GM20431 (cell line): ENCODE data around the gene OR2V2.
"Not testable (repeated sequence)": the region's sequence is repeated elsewhere in the genome, so short reads cannot be mapped to it uniquely, and the experiment has no call there.

ENCODE experiments used
- in situ Hi-C: fragments of 300-500 bp; cut with MseI, MboI; formaldehyde crosslinking; loops from one replicate; pipeline ENCODE4 v1.15.0; 2020; ENCODE audit warnings: low sequenced_read_pairs; ENCODE audit not compliant: unreplicated experiment

The OR2V2 gene

DNA sequence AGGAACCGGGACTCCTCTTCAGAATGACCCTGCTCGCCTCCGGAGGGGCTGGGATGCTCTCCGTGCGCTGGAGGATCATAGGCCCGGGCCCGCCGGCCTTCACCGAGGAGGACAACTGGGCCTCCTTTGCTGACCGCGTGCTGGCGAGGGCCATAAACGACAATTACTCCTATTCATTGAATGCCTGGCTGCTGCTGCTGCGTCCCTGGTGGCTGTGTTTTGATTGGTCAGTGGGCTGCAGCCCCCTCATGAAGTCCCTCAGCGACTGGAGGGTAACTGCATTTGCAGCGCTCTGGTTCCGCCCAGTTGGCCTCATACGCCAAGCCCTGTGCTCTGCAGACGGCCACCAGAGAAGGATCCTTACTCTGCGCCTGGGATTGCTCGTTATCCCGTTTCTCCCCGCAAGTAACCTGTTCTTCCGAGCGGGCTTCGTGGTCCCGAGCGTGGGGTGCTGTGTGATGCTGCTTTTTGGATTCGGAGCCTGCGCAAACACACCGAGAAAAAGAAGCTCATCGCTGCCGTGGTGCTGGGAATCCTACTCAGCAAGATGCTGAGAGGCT, 33.0 kb upstream of the OR2V2 start:
- in situ Hi-C loops: no loop called here

DNA sequence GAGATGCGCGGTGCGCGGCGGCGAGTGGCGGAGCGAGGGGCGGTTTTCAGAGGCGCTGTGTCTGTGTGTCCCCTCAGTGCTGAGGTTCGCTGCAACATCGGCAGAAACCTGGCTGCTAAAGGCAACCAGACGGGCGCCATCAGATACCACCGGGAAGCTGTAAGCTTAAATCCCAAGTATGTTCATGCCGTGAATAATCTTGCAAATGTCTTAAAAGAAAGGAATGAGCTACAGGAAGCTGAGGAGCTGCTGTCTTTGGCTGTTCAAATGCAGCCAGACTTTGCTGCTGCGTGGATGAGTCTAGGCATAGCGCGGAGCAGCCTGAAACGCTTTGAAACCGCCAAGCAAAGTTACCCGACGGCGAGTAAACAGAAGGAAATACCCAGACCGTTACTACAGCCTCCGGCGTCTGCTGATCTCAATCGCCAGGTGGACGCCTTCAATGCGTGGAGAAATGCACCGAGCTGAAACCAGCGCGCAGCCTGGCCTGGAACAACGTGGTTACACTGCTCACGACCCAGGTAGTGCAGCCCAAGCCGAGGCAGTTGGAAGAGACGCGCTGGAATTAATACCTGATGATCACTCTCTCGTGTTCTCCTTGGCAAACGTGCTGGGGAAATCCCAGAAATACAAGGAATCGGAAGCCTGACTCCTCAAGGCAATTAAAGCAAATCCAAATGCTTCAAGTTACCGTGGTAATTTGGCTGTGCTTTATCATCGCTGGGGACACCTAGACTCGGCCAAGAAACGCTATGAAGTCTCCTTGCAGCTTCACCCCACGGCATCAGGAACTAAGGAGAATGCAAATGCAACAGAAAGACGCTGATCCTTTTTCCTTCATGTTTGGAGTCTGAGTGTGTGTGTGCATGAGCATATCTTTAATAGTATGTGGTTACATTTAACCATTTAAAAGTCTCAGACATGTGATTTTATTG, 32.3 kb upstream of the OR2V2 start:
- in situ Hi-C loops: no loop called here

DNA sequence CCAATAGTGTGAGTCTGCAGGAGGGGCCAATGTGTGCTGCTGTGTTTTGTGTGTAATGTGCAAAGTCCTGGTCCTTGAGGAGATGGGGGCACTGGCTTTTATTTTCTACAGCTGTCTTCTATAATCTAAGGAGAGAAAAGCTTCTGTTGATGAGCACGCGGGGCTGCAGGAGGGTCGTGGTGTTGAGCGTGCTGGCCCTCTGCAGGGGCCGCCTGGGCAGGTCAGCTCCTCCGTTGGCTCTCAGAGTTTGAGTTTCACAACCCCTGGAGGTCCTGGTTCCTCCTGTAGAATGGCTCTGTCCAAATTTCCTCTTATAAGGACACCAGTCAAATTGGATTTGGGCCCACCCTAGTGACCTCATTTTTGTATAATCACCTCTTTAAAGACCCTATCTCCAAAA, 29.0 kb upstream of the OR2V2 start:
- in situ Hi-C loops: no loop called here

DNA sequence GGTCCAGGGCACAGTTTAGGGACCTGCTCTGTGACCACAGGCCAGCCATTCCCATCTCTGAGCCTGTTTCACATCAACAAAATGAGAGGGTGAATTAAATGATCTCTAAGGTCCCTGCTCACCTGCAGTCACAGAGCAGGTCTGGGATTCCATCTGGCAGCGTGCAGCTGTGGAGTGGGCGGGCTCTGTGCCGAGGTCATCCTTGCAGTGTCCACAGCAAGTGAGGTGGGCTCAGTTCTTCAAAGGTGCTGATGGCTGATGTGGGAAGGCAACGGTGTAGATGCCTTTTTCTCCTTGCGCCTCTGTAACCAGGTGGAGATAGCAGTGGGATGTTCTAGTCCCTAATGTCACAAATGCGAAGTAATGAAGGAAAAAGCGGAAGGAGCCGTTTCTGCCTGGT, 28.3 kb upstream of the OR2V2 start:
- in situ Hi-C loops: no loop called here

DNA sequence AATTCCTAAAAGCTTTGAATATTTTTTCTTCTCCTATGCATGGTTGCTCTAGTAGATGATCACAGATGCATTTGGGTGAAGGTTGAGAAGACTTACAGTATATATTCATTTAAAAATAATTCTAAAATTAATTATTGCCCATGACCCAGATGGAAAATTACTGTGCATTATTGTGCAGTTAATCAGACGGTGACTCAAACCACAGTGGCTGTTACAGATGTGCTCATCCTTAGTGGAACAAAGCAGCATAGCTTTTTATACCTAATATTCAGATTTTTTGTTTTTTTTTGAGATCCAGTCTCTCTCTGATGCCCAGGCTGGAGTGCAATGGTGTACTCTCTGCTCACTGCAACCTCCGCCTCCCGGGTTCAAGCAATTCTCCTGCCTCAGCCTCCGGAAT, 27.1 kb upstream of the OR2V2 start:
- in situ Hi-C loops: no loop called here

DNA sequence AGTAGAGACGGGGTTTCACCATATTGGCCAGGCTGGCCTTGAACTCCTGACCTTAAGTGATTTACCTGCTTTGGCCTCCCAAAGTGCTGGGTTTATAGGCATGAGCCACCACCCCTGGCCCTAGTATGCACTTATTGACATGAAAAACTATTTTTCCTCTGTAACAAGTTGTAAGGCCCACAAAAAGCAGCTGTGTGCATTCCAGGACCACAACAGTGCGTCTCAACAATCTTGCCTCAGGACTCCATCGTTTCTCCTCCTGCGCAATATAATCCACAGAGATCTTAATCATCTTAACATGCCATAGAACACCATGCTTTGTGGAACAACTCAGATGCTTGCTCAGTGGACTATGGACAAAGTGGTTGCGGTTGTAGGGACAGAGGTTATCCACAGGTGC, 26.6 kb upstream of the OR2V2 start:
- in situ Hi-C loops: no loop called here

DNA sequence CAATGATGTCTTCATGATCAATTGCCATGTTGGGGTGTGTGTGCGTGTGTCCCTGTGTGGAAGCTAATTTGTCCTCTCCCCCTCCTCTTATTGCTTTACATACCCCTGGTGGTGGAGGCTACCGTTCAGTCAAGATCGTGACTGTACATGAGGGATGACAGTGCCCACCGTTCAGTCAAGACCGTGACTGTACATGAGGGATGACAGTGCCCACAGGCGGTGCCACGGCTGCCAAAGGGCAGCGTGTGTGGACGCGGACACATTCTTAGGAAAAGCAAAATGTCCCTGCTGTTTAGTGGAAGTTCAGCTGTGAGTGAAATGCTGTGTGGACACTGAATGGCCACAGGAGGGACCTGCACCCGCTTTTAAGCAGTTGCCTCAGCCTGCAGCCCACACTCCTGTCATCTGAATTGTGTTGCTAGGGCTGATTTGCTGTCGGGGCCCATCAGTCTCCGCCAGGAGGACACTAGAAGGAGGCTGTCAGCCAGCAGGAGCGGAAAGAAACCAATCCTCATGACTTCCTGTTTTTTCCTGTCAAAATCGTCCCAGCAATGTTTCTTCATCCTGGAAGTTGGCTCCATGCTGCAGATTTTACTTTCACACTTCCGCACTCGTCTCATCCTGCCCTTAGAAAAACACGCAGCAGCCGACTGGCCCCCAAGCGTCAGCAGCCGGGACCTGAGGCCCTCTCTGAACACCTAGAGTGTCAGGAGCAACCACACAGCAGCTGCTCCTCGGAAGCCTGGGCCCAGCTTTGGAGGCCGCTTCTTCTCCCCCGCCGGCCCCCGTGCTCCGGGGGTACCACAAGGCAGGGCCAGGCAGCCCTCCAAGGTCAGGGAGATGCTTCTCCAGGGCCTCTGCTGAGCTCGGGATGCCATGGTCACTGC, 25.5 kb upstream of the OR2V2 start:
- in situ Hi-C loops: no loop called here

DNA sequence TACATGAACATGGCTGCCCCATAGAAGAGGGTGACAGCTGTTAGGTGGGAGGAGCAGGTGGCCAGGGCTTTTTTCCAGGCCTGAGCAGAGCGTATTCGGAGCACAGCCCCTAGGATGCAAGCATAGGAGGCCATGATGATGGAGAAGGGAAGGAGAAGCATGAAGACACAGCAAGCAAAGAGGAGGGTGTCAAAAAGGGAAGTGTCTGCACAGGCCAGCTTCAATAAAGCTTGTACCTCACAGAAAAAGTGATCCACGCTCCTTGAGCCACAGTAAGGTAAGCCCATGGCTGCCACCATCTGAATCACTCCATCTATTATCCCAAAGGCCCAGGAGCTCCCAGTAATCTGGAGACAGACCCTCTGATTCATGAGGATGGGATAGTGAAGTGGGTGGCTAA, 22.9 kb upstream of the OR2V2 start:
- in situ Hi-C loops: no loop called here

DNA sequence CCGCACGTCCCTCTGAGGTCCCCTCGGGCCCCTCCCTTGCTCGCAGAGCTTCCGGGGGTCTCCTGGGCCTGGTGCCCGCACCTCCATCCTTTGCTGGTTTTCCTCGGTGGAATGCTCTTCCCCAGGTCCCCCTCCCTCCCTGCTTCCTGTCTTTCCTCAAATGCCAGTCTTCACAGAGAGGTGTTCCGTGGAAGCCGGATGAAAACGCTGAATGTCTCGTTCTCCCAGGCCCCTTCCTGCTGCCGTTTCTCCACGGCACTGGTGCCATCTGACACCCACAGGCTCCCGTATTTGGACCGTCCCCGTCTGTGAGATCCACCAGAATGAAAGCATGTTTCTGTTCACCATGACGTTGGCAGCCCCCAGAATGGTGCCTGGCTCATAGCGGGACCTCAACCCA, 20.5 kb upstream of the OR2V2 start:
- in situ Hi-C loops: no loop called here

DNA sequence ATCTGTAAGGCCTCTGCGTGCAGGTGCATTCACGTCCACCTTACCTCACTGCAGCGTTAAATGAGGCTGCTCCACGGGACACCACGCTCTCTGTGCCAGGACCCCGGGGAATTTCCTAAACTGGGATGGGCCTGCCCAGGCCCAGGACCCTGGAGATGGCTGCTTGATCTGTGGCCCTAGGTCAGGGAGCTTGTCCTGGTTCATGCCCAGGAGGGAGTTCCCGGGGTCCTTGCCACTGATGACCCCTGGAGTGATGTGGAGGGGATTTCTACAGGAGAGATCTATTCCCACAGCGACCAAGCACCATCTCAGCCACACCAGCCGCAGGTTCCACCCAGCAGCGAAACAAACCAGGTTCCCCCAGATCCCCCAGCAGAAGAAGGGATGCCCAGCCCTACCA, 19.9 kb upstream of the OR2V2 start:
- in situ Hi-C loops: no loop called here

DNA sequence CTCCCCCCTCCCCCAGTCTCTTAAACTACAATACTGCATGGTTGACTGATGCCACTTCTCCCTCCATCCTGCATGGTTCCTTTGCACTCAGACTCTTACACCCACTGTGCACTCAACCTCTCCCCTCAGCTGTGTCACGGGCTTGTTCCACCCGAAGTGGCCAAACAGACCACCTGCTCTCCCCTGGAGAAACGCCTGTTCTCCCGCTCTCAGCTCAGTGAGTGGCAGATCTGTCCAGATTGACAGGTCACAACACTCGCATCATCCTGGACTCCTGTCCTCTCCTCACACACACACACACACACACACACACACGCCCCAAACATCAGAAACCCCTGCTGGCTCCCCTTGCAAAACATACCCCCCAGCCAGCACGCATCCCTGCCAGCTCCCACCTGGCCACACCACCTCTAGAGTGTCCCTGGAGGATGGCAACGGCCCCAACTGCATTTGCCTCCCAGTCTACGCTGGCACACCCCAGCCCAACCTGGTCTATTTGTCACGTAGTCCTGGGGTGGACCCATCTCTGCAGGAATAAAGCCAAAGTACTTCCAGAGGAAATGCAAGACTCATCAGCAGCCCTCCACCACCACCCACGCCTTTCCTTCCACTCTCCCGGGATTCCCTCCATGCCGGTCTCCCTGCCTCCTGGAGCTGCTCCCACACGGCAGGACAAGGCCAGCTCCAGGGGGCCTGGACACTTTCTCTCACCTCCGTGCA, 19.3 kb upstream of the OR2V2 start:
- in situ Hi-C loops: no loop called here

DNA sequence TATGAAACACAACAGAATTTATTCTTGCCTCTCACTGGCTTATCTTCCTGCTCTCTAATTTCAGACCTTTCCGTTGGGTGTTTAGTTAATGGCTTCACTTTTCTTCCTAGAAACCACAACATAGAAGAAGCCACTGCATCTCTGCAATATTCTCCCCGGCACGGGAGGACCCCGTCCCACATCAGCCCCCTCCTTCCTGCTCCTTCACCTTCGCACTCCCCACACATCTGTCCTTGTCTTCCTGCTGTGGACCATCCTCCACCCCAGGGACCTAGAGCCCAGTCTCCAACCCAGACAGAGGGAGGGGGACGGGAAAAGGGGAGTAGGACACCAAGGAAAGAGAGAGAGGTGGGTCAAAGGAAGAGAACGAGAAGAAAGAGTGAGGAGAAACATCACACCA, 17.8 kb upstream of the OR2V2 start:
- in situ Hi-C loops: no loop called here

DNA sequence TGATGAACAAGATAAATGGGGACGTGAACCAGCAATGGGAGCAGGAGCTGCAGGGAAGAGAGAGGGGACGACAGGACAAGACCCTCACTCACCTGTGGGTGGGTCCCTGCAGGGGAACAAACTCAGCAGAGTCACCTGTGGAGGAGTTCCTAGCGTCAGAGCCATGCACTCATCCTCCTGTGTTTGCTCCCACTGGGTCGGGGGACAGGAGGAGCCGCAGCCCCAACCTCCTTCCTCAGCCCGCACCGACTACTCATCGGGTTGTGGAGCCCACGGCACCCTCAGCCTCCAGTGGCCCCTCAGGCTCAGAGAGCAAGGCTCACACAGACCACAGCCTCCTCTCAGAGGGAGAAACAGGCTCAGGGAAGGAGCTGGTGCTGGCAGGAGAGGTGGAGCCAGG, 17.3 kb upstream of the OR2V2 start:
- in situ Hi-C loops: not testable (repeated sequence)

DNA sequence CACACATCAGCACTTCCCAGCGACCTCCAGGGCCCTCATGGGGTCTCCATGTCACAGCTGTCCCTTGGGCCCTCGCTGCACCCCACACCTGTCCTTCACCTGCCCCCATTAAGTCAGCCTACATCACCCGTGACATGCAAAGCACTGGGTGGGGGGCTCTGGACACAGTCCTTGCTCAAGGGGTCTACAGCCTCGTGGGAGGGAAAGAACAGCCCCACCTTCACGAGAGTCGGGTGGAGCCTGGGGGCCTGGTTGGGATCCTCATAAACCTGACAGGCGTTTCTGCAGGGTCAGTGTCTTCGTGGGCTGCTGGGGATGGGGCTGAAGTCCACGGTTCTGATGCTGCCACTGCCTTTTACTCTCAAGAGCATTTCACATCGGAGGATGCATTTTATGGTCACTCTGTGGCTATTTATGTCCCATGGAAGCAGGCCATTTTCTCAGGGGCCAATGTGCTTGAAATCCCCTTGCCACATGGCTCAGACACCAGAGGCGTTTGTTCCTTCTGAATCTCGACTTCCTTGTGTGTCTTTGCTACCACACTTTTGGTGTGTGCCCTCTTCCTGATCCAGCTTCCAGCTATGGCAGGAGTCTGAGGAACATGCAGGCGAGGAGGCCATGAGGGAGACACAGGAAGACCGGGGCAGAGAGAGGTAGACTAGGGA, 16.4 kb upstream of the OR2V2 start, which contains the start of gene OR2V1:
Gene OR2V1, minus strand, starts transcription at position 338 of the 665 bp plus-strand sequence. CDS start 5,865 bp downstream, outside the sequence.
- in situ Hi-C loops: no loop called here

DNA sequence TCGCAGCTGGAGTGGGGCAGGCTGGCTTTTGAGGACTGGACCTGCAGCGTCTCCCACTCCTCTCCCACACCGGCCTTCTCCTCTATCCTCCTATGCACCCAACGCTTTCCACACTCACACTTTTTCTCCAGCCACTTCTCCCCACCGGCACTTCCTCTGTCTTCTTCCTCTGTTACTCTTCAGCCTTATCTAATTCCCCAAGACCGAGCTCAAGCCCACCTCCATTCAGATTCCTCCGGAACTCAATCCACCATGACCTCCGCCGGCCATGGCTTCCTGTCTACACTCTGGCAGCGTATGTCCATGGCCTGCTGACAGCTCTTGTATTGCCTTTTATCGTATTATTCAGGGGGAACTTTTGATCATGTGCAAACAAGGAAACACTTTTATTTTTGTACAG, 15.9 kb upstream of the OR2V2 start:
- in situ Hi-C loops: no loop called here

DNA sequence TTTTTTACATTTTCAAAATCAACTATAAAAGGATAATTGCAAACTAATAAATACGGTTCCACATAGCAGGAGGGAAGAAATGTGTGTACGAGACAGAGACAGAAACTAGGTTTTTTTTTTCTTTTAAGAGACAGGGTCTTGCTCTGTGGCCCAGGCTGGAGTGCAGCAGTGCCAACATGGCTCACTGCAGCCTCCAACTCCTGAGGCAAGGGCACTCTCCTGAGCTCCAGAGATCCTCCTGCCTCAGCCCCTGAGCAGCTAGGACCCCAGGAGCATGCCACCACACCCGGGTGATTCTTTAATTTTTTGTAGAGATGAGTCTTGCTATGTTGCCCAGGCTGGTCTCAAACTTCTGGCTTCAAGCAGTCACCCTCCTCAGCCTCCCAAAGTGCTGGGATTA, 14.3 kb upstream of the OR2V2 start:
- in situ Hi-C loops: no loop called here

DNA sequence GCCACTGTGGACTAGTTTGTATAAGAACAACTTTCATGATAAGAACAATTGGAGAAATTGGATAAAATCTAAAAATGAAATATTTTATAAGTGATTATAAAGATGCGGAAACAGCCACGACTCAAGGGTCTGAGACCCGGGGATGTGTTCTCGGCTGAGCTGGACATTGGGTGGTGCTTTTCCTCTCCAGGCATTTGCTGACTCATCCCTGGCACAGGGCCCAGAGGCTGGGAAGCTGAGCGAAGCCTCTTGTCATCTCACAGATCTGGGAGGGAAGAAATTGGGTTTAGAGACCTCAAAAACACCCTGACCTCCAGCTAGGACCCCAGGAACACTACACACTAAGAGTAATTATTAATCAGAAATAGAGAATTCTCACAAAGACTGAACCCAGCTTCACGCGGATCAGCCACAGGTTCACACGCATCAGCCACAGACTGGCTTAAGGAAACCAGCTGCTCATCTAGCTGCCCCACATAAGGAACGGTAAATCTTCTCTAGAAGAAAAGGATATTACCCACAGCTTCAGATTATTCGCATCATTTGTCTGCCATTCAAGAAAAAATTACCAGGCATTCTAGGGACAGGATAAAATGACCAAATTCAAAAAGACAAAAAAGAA, 13.7 kb upstream of the OR2V2 start:
- in situ Hi-C loops: no loop called here

DNA sequence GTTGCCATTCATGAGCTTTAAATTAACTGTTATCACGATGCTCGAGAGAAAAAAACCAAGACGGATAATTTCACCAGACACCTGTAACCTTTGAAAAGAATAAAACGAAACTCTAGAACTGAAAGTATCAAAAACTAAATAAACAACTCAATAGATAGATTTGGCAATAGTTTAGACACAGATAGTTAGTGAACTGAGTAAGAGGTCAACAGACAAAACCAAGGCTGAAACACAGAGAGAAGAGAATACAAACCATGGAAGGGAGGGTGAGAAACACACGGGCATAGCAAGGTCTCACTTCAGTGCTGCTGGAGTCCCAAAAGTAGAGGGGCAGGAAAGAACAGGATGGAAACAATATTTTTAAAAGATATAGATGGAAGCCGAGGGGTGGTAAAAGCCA, 13.1 kb upstream of the OR2V2 start:
- in situ Hi-C loops: no loop called here

DNA sequence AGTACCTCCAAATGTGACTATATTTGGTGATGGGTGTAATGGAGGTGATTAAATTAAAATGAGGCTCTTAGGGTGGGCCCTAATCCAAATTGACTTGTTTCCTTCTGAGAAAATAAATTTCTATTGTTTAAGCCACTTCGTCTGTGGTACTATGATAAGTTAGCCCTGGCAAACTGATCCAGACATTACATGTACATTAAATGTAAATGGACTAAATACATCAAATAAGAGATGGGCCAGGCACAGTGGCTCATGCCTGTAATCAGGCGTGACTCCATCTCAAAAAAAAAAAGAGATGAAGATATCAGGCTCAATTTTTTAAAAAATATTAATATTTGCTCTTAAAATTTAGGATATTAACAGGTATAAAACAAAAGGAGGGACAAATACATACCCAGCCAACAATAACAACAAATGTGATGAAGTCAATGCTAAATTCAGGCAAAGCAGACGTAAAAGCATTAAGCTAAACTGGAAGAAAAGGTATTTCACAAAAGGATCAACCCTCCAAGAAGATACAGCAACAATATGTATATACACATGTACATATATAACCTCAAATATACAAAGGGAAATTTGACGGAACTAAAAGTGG, 10.9 kb upstream of the OR2V2 start:
- in situ Hi-C loops: no loop called here
